Thyroid gland (tissue), 4 donors: ENCODE measurements around the gene REG1B. TPM values are rescaled to one million over a fixed set of nuclear protein-coding genes. Genes with fewer than 3 reads are reported as not detected.

ENCODE experiments used
- DNase-seq, 2 donors: peaks; one replicate each; pipeline ENCODE4 v3.0.0-alpha.2; 2019
- H3K27ac ChIP-seq, 3 donors: fragments of 200-600 bp; sonication (generic); 1 replicate in 2 of 3; 2 replicates in 1 of 3; pipeline ENCODE4 v1.5.1; 2016 to 2019; ENCODE audit warnings: mild to moderate bottlenecking in 1 of 3, moderate library complexity in 1 of 3
- H3K27me3 ChIP-seq: fragments of 200-600 bp; sonication (generic); one replicate; pipeline ENCODE4 v1.5.1; 2019
- H3K36me3 ChIP-seq, 2 donors: fragments of 200-600 bp; sonication (generic); one replicate each; pipeline ENCODE4 v1.5.1; 2016 to 2019
- H3K4me1 ChIP-seq, 2 donors: fragments of 200-600 bp; sonication (generic); one replicate each; pipeline ENCODE4 v1.5.1; 2017 to 2019
- H3K4me3 ChIP-seq, 3 donors: fragments of 200-600 bp; sonication (generic); replicated peaks in 1 of 3; 1 replicate in 2 of 3; 2 replicates in 1 of 3; pipeline ENCODE4 v1.5.1; 2016; ENCODE audit warnings: mild to moderate bottlenecking in 1 of 3
- H3K9me3 ChIP-seq: fragments of 200-600 bp; sonication (generic); one replicate; pipeline ENCODE4 v1.5.1; 2017
- CTCF ChIP-seq, 6 experiments: fragments of 200-600 bp in 3 of 6; fragments of 450-650 bp in 3 of 6; sonication (generic) in 3 of 6; IDR thresholded peaks; one replicate each; pipeline ENCODE4 v1.5.1; 2016 to 2019; ENCODE audit warnings: antibody characterized with exemption in 6 of 6, mild to moderate bottlenecking in 2 of 6, inconsistent platforms in 1 of 6, moderate library complexity in 1 of 6
- POLR2A ChIP-seq, 2 donors: fragments of 450-650 bp; IDR thresholded peaks; one replicate each; pipeline ENCODE4 v1.6.1; 2017; ENCODE audit warnings: antibody characterized with exemption in 2 of 2, mild to moderate bottlenecking in 2 of 2, moderate library complexity in 1 of 2
- WGBS, 2 donors: methylation state at CpG; one replicate each; pipeline ENCODE4 v1.1.5; 2017; 5-methylcytosine and 5-hydroxymethylcytosine counted together
- intact Hi-C: fragments of 100-400 bp; cut with DNase I; formaldehyde crosslinking; loops from one replicate; pipeline ENCODE4 v1.15.1; 2023
- total RNA-seq, 4 donors: library from RNA; depleted of rRNA; stranded (reverse); fragments of >200 nt; gene quantifications; one replicate each; pipeline ENCODE4 v1.2.3, GENCODE V29; 2016

Gene REG1B
- total RNA-seq, 4 donors from 2014 or later, result not detected

GRCh38 chr2:79125721-79125985 is 37.9 kb upstream of the REG1B start:
- H3K4me1 ChIP-seq, result no peaks in the 10 kb centered on the region
- H3K27ac ChIP-seq, result no peak overlapping the region
- no peak for DNase-seq
- 93 to 94% methylated on average over 3 of the region's 3 CpGs for WGBS, 2 donors
- no peak overlapping the region for H3K4me3 ChIP-seq
- intact Hi-C loops, result no loop called here
- H3K9me3 ChIP-seq, result no peaks in the 10 kb centered on the region
- no peaks in the 10 kb centered on the region for H3K36me3 ChIP-seq
- no peak for TF ChIP-seq POLR2A (IDR thresholded peaks at IDR 0.05)
- TF ChIP-seq CTCF (IDR thresholded peaks at IDR 0.05), result no peak
- H3K27me3 ChIP-seq, result no peaks in the 10 kb centered on the region

GRCh38 chr2:79124907-79125720 is 37.3 kb upstream of the REG1B start:
- no peaks in the 10 kb centered on the region for H3K36me3 ChIP-seq
- H3K9me3 ChIP-seq, result no peaks in the 10 kb centered on the region
- H3K27me3 ChIP-seq, result no peaks in the 10 kb centered on the region
- 75 to 77% methylated on average over 9 of the region's 9 CpGs for WGBS, 2 donors
- DNase-seq, result no peak
- no peak overlapping the region for H3K27ac ChIP-seq
- no peaks in the 10 kb centered on the region for H3K4me1 ChIP-seq
- intact Hi-C loops, result no loop called here
- H3K4me3 ChIP-seq, result no peak overlapping the region
- TF ChIP-seq CTCF (IDR thresholded peaks at IDR 0.05) (no peak), POLR2A (IDR thresholded peaks at IDR 0.05) (no peak)

- Histone ChIP-seq H3K4me1 (no peaks in the 10 kb centered on the region), H3K27me3 (no peaks in the 10 kb centered on the region), H3K27ac (no peak overlapping the region), H3K4me3 (no peak overlapping the region), H3K36me3 (no peaks in the 10 kb centered on the region), H3K9me3 (no peaks in the 10 kb centered on the region)
- intact Hi-C loops, result no loop called here
- 89 to 96% methylated on average over 2 of the region's 2 CpGs for WGBS, 2 donors
- TF ChIP-seq CTCF (IDR thresholded peaks at IDR 0.05), result no peak
- no peak for TF ChIP-seq POLR2A (IDR thresholded peaks at IDR 0.05)
- DNase-seq, result no peak
Measured at GRCh38 chr2:79122676-79123075, 34.9 kb upstream of the REG1B start.

GRCh38 chr2:79120194-79120713 is 32.5 kb upstream of the REG1B start, which contains the start of gene REG1A:
Gene REG1A (plus strand): TSS chr2:79120488. CDS start chr2:79120862, 374 bp downstream.
- no peaks in the 10 kb centered on the region for H3K9me3 ChIP-seq
- intact Hi-C loops, result no loop called here
- no peaks in the 10 kb centered on the region for H3K36me3 ChIP-seq
- no peaks in the 10 kb centered on the region for H3K27me3 ChIP-seq
- no peak within 1 kb of the TSS for H3K4me3 ChIP-seq
- no peak for DNase-seq
- H3K4me1 ChIP-seq, result no peaks in the 10 kb centered on the region
- no peak for TF ChIP-seq POLR2A (IDR thresholded peaks at IDR 0.05)
- no peak for TF ChIP-seq CTCF (IDR thresholded peaks at IDR 0.05)
- no peak within 1 kb of the TSS for H3K27ac ChIP-seq
- 76 to 94% methylated on average over 6 of the region's 6 CpGs for WGBS, 2 donors
